Calu3 (cell line): ENCODE measurements around the gene CDK15. TPM values are rescaled to one million over a fixed set of nuclear protein-coding genes. Genes with fewer than 3 reads are reported as not detected.

Experiments
- BruUV-seq: library from RNA; stranded (reverse); fragments of 400-500 nt; replicated peaks from 2 replicates; lab custom pipeline; 2021; lab: Mats Ljungman, UMichigan
- CTCF ChIA-PET: fragments of 300-600 bp; sonication (Branson Sonifier 250); formaldehyde crosslinking; loops from one replicate; lab custom pipeline; 2022; ENCODE audit warnings: antibody characterized with exemption; lab: Charles Lee
- DNase-seq: peaks from one replicate; pipeline ENCODE4 v3.0.0; 2022
- H3K27ac Mint-ChIP-seq: one replicate; pipeline ENCODE4 v1.8.0; 2022; ENCODE audit warnings: mixed read lengths; ENCODE audit not compliant: unreplicated experiment
- H3K27me3 Mint-ChIP-seq: one replicate; pipeline ENCODE4 v1.8.0; 2022; ENCODE audit warnings: mixed read lengths; ENCODE audit not compliant: unreplicated experiment
- H3K36me3 Mint-ChIP-seq: one replicate; pipeline ENCODE4 v1.8.0; 2022; ENCODE audit warnings: mild to moderate bottlenecking, moderate library complexity, mixed read lengths; ENCODE audit not compliant: insufficient read depth, unreplicated experiment
- H3K4me1 Mint-ChIP-seq: one replicate; pipeline ENCODE4 v1.8.0; 2022; ENCODE audit warnings: mild to moderate bottlenecking, low read depth, mixed read lengths; ENCODE audit not compliant: unreplicated experiment
- H3K4me3 Mint-ChIP-seq: one replicate; pipeline ENCODE4 v1.8.0; 2022; ENCODE audit warnings: mild to moderate bottlenecking, low read depth, moderate library complexity, mixed read lengths; ENCODE audit not compliant: unreplicated experiment
- H3K9me3 Mint-ChIP-seq: one replicate; pipeline ENCODE4 v1.8.0; 2022; ENCODE audit warnings: low read depth, mixed read lengths; ENCODE audit not compliant: unreplicated experiment
- CTCF ChIP-seq: fragments of 200-600 bp; IDR thresholded peaks from one replicate; pipeline ENCODE4 v1.8.0; 2022; ENCODE audit warnings: antibody characterized with exemption; ENCODE audit not compliant: unreplicated experiment
- intact Hi-C: fragments of 100-400 bp; cut with micrococcal nuclease; formaldehyde crosslinking; loops from one replicate; pipeline ENCODE4 v1.10.0; 2022; ENCODE audit not compliant: unreplicated experiment
- total RNA-seq: library from RNA; stranded (reverse); gene quantifications from 2 replicates; pipeline ENCODE4 v1.2.3, GENCODE V29; 2022

CDK15 gene
- total RNA-seq, 1 experiment from 2014 or later: not detected

- TF ChIP-seq CTCF: no peak
- no peak for DNase-seq
- Mint-ChIP-seq H3K27ac (no peak overlapping the region), H3K4me3 (no peak overlapping the region), H3K4me1 (peaks cover 8% of the 10 kb centered on the region), H3K9me3 (no peaks in the 10 kb centered on the region), H3K36me3 (peaks cover 27% of the 10 kb centered on the region), H3K27me3 (no peaks in the 10 kb centered on the region)
- intact Hi-C loops: no loop called here
- CTCF ChIA-PET: no interaction called here
- no TSS peak for BruUV-seq
Measured at GRCh38 chr2:201784563-201784962, 21.8 kb upstream of the CDK15 start.

GRCh38 chr2:201785135-201785534, 21.2 kb upstream of the CDK15 start:
- H3K27me3 Mint-ChIP-seq: no peaks in the 10 kb centered on the region
- no peak overlapping the region for H3K4me3 Mint-ChIP-seq
- BruUV-seq: no TSS peak
- no peaks in the 10 kb centered on the region for H3K9me3 Mint-ChIP-seq
- CTCF ChIA-PET: no interaction called here
- peaks cover 8% of the 10 kb centered on the region for H3K4me1 Mint-ChIP-seq
- no peak for DNase-seq
- no peak overlapping the region for H3K27ac Mint-ChIP-seq
- peaks cover 21% of the 10 kb centered on the region for H3K36me3 Mint-ChIP-seq
- intact Hi-C loops: no loop called here
- no peak for TF ChIP-seq CTCF

- no peaks in the 10 kb centered on the region for H3K9me3 Mint-ChIP-seq
- H3K36me3 Mint-ChIP-seq: peaks cover 7% of the 10 kb centered on the region
- H3K4me3 Mint-ChIP-seq: no peak overlapping the region
- H3K27ac Mint-ChIP-seq: no peak overlapping the region
- no peak for TF ChIP-seq CTCF
- peaks cover 6% of the 10 kb centered on the region for H3K4me1 Mint-ChIP-seq
- H3K27me3 Mint-ChIP-seq: no peaks in the 10 kb centered on the region
- no TSS peak for BruUV-seq
- intact Hi-C loops: no loop called here
- CTCF ChIA-PET: no interaction called here
- no peak for DNase-seq
Measured at GRCh38 chr2:201786471-201786870, 19.9 kb upstream of the CDK15 start.

- intact Hi-C loops: no loop called here
- Mint-ChIP-seq H3K27ac (no peak overlapping the region), H3K36me3 (no peaks in the 10 kb centered on the region), H3K4me3 (no peak overlapping the region), H3K27me3 (no peaks in the 10 kb centered on the region), H3K4me1 (no peaks in the 10 kb centered on the region), H3K9me3 (no peaks in the 10 kb centered on the region)
- TF ChIP-seq CTCF: no peak
- BruUV-seq: no TSS peak
- DNase-seq: no peak
- CTCF ChIA-PET: no interaction called here
Measured at GRCh38 chr2:201788371-201788770, 18.0 kb upstream of the CDK15 start.
